Activated CD8-positive, alpha-beta T cell treated with anti-CD3 and anti-CD28 coated beads, Interleukin-2, amount 10 ng/mL, durations not matched to agents 7 days and 5 days (primary cell): ENCODE data around the gene S100PBP. TPM values are rescaled to one million over a fixed set of nuclear protein-coding genes. Genes with fewer than 3 reads are reported as not detected.
A peak's percentile ranks its signal among the peaks of the same experiment; 100 is the strongest.

Experiments used
- ATAC-seq: fragments of 150-1000 bp; cut with Tn5 transposase; one replicate; pipeline ENCODE4 v1.10.0; 2021; ENCODE audit warnings: moderate library complexity
- CTCF ChIA-PET: fragments of 350-600 bp; sonication (Branson Sonifier 250); formaldehyde crosslinking; loops from one replicate; lab custom pipeline; 2021; ENCODE audit warnings: antibody characterized with exemption; lab: Charles Lee
- POLR2A ChIA-PET: fragments of 350-600 bp; sonication (Branson Sonifier 250); formaldehyde crosslinking; loops from one replicate; lab custom pipeline; 2021; ENCODE audit warnings: antibody characterized with exemption; lab: Charles Lee
- DNase-seq: peaks from one replicate; pipeline ENCODE4 v3.0.0-alpha.2; 2020
- H3K27ac Mint-ChIP-seq: one replicate; pipeline ENCODE4 v1.8.0; 2021; ENCODE audit warnings: mild to moderate bottlenecking, mixed read lengths
- H3K27me3 Mint-ChIP-seq: one replicate; pipeline ENCODE4 v1.8.0; 2021; ENCODE audit warnings: low read depth, mixed read lengths
- H3K36me3 Mint-ChIP-seq: one replicate; pipeline ENCODE4 v1.8.0; 2021; ENCODE audit warnings: low read depth, mixed read lengths
- H3K4me1 Mint-ChIP-seq: one replicate; pipeline ENCODE4 v1.8.0; 2021; ENCODE audit warnings: low read depth, mixed read lengths
- H3K4me3 Mint-ChIP-seq: one replicate; pipeline ENCODE4 v1.8.0; 2021; ENCODE audit warnings: mild to moderate bottlenecking, mixed read lengths
- H3K9me3 Mint-ChIP-seq: one replicate; pipeline ENCODE4 v1.8.0; 2022; ENCODE audit warnings: mixed read lengths; ENCODE audit not compliant: insufficient read depth
- total RNA-seq, 2 experiments: library from RNA; stranded (reverse); gene quantifications; one replicate each; pipeline ENCODE4 v1.2.3, GENCODE V29; 2021

Gene S100PBP
- total RNA-seq, 2 experiments from 2014 or later: 78.3 to 78.9 TPM

GRCh38 chr1:32808580-32808979, 8.9 kb upstream of the S100PBP start:
- H3K27me3 Mint-ChIP-seq: no peaks in the 10 kb centered on the region
- peaks cover 78% of the 10 kb centered on the region for H3K36me3 Mint-ChIP-seq
- peaks cover 42% of the 10 kb centered on the region for H3K4me1 Mint-ChIP-seq
- ChIA-PET CTCF (no interaction called here), POLR2A (no interaction called here)
- no peak for ATAC-seq
- DNase-seq: no peak
- no peak overlapping the region for H3K27ac Mint-ChIP-seq
- no peak overlapping the region for H3K4me3 Mint-ChIP-seq
- H3K9me3 Mint-ChIP-seq: no peaks in the 10 kb centered on the region

- ATAC-seq: no peak
- Mint-ChIP-seq H3K36me3 (peaks cover 85% of the 10 kb centered on the region), H3K4me1 (peaks cover 58% of the 10 kb centered on the region), H3K27me3 (no peaks in the 10 kb centered on the region), H3K27ac (no peak overlapping the region), H3K9me3 (no peaks in the 10 kb centered on the region), H3K4me3 (no peak overlapping the region)
- ChIA-PET POLR2A (no interaction called here), CTCF (interaction anchor here (1.2 to 1.8 kb wide), 3 partner anchors 35 to 98 kb away, joined by 3 to 5 read pairs (median 5); no protein-coding TSS in a partner anchor)
- no peak for DNase-seq
Measured at GRCh38 chr1:32810358-32810757, 7.1 kb upstream of the S100PBP start.

GRCh38 chr1:32811265-32811664, 6.2 kb upstream of the S100PBP start:
- DNase-seq (no peak), ATAC-seq (no peak)
- Mint-ChIP-seq H3K4me3 (no peak overlapping the region), H3K27ac (no peak overlapping the region), H3K4me1 (peaks cover 62% of the 10 kb centered on the region), H3K27me3 (no peaks in the 10 kb centered on the region), H3K9me3 (no peaks in the 10 kb centered on the region), H3K36me3 (peaks cover 82% of the 10 kb centered on the region)
- ChIA-PET POLR2A (no interaction called here), CTCF (interaction anchor here (1.2 to 1.8 kb wide), 4 partner anchors 23 to 99 kb away, joined by 3 to 5 read pairs (median 4); no protein-coding TSS in a partner anchor)

- peaks cover 59% of the 10 kb centered on the region for H3K4me1 Mint-ChIP-seq
- no peaks in the 10 kb centered on the region for H3K9me3 Mint-ChIP-seq
- ChIA-PET CTCF (interaction anchor here (1.3 to 1.8 kb wide), 3 partner anchors 23 to 99 kb away, joined by 3 to 5 read pairs (median 4); no protein-coding TSS in a partner anchor), POLR2A (no interaction called here)
- peaks cover 81% of the 10 kb centered on the region for H3K36me3 Mint-ChIP-seq
- DNase-seq (no peak), ATAC-seq (no peak)
- no peak overlapping the region for H3K4me3 Mint-ChIP-seq
- H3K27ac Mint-ChIP-seq: peak overlapping the region; percentile 23
- no peaks in the 10 kb centered on the region for H3K27me3 Mint-ChIP-seq
Measured at GRCh38 chr1:32811917-32812316, 5.5 kb upstream of the S100PBP start.

GRCh38 chr1:32813941-32814739, 3.3 kb upstream of the S100PBP start:
- peaks cover 70% of the 10 kb centered on the region for H3K36me3 Mint-ChIP-seq
- no peak for ATAC-seq
- peak overlapping the region; percentile 14 for H3K27ac Mint-ChIP-seq
- DNase-seq: no peak
- peaks cover 55% of the 10 kb centered on the region for H3K4me1 Mint-ChIP-seq
- no peaks in the 10 kb centered on the region for H3K9me3 Mint-ChIP-seq
- H3K27me3 Mint-ChIP-seq: no peaks in the 10 kb centered on the region
- ChIA-PET POLR2A (no interaction called here), CTCF (no interaction called here)
- peak overlapping the region; percentile 1 for H3K4me3 Mint-ChIP-seq

GRCh38 chr1:32816676-32817158, 736 bp upstream of the S100PBP start:
- Mint-ChIP-seq H3K27ac (peak overlapping the region; percentile 94), H3K4me3 (peak overlapping the region; percentile 84), H3K4me1 (peaks cover 58% of the 10 kb centered on the region), H3K9me3 (no peaks in the 10 kb centered on the region), H3K36me3 (peaks cover 52% of the 10 kb centered on the region), H3K27me3 (no peaks in the 10 kb centered on the region)
- ATAC-seq (no peak), DNase-seq (no peak)
- POLR2A ChIA-PET: interaction anchor here (1.1 to 3.2 kb wide), 3 partner anchors 11 to 166 kb away, joined by 3 to 22 read pairs (median 11); partner anchors contain the start of gene RBBP4
- CTCF ChIA-PET: interaction anchor here (0.9 kb wide), 1 partner anchor 105 kb away, joined by 3 read pairs; no protein-coding TSS in a partner anchor

- ATAC-seq: peak; percentile 20
- H3K4me3 Mint-ChIP-seq: peak overlapping the region; percentile 84
- peaks cover 52% of the 10 kb centered on the region for H3K36me3 Mint-ChIP-seq
- peak; percentile 52 for DNase-seq
- peaks cover 55% of the 10 kb centered on the region for H3K4me1 Mint-ChIP-seq
- H3K27me3 Mint-ChIP-seq: no peaks in the 10 kb centered on the region
- peak overlapping the region; percentile 94 for H3K27ac Mint-ChIP-seq
- H3K9me3 Mint-ChIP-seq: no peaks in the 10 kb centered on the region
- CTCF ChIA-PET: interaction anchor here (1.0 to 1.9 kb wide), 3 partner anchors 54 to 309 kb away, joined by 3 to 6 read pairs (median 5); no protein-coding TSS in a partner anchor
- POLR2A ChIA-PET: interaction anchor here (0.6 to 3.2 kb wide), 8 partner anchors 12 to 434 kb away, joined by 3 to 22 read pairs (median 4); partner anchors contain the start of gene RBBP4
Measured at GRCh38 chr1:32817815-32818786, 648 bp downstream of the S100PBP start.

- peak overlapping the region; percentile 94 for H3K27ac Mint-ChIP-seq
- H3K27me3 Mint-ChIP-seq: no peaks in the 10 kb centered on the region
- ATAC-seq (no peak), DNase-seq (peak; percentile 61)
- H3K4me3 Mint-ChIP-seq: peak overlapping the region; percentile 84
- no peaks in the 10 kb centered on the region for H3K9me3 Mint-ChIP-seq
- peaks cover 49% of the 10 kb centered on the region for H3K4me1 Mint-ChIP-seq
- H3K36me3 Mint-ChIP-seq: peaks cover 48% of the 10 kb centered on the region
- ChIA-PET CTCF (interaction anchor here (1.0 to 1.9 kb wide), 3 partner anchors 53 to 308 kb away, joined by 3 to 6 read pairs (median 5); no protein-coding TSS in a partner anchor), POLR2A (interaction anchor here (1.0 to 3.2 kb wide), 4 partner anchors 11 to 146 kb away, joined by 3 to 22 read pairs (median 4); no protein-coding TSS in a partner anchor)
Measured at GRCh38 chr1:32818804-32819541, 1.5 kb downstream of the S100PBP start.

GRCh38 chr1:32825181-32825580, 7.7 kb downstream of the S100PBP start:
- DNase-seq (no peak), ATAC-seq (no peak)
- Mint-ChIP-seq H3K4me3 (no peak overlapping the region), H3K27ac (no peak overlapping the region), H3K4me1 (peaks cover 30% of the 10 kb centered on the region), H3K36me3 (peaks cover 58% of the 10 kb centered on the region), H3K9me3 (no peaks in the 10 kb centered on the region), H3K27me3 (no peaks in the 10 kb centered on the region)
- ChIA-PET CTCF (no interaction called here), POLR2A (no interaction called here)

- peaks cover 15% of the 10 kb centered on the region for H3K4me1 Mint-ChIP-seq
- H3K27ac Mint-ChIP-seq: no peak overlapping the region
- peaks cover 66% of the 10 kb centered on the region for H3K36me3 Mint-ChIP-seq
- POLR2A ChIA-PET: no interaction called here
- ATAC-seq (no peak), DNase-seq (no peak)
- no peaks in the 10 kb centered on the region for H3K27me3 Mint-ChIP-seq
- no peaks in the 10 kb centered on the region for H3K9me3 Mint-ChIP-seq
- H3K4me3 Mint-ChIP-seq: no peak overlapping the region
- CTCF ChIA-PET: interaction anchor here (0.9 to 2.0 kb wide), 2 partner anchors 44 to 47 kb away, joined by 4 to 10 read pairs; no protein-coding TSS in a partner anchor
Measured at GRCh38 chr1:32828341-32828740, 10.9 kb downstream of the S100PBP start.
